ENCODE measurements around the gene UBL4A. TPM values are rescaled to one million over a fixed set of nuclear protein-coding genes. Genes with fewer than 3 reads are reported as not detected.
"Not testable (repeated sequence)": the region's sequence is repeated elsewhere in the genome, so short reads cannot be mapped to it uniquely, and the experiment has no call there.

UBL4A gene
- total and polyA plus RNA-seq, 4 donors, result 21.3 to 39.6 (median 30.6) TPM

DNA sequence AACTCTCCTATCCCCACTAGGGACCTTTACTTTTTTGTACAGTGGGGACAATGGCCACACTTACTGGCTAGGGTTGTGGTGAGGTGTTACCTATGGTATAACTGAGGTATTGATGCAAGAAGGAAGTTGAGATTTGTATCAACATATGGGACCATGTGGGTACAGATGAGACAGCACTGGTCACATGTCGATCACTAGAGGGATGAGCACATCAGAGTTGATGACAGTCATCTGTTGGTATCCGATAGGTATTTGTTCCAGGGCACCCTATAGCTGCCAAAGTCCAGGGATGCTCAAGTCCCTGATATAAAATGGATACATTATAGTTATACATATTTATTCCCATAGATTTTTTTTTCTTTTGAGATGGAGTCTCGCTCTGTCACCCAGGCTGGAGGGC, 16.6 kb upstream of the UBL4A start:
- Histone ChIP-seq H3K27ac (ENCODE audit: low read depth in 1 of 2, low read length in 1 of 2) (no peak overlapping the region), H3K27me3 (ENCODE audit: control insufficient read depth in 3 of 3, insufficient read depth in 3 of 3, low read length in 2 of 3) (peaks cover 0 to 3% (median 0%) of the 10 kb centered on the region in 3 donors), H3K4me3 (no peak overlapping the region), H3K4me1 (ENCODE audit: control insufficient read depth in 5 of 5, insufficient read depth in 5 of 5, low read length in 5 of 5) (no peaks in the 10 kb centered on the region), H3K9ac (ENCODE audit: insufficient read depth in 1 of 2, low read length in 2 of 2) (no peak overlapping the region), H3K36me3 (ENCODE audit: control insufficient read depth in 4 of 4, insufficient read depth in 4 of 4, low read length in 4 of 4) (peaks cover 0 to 8% (median 1%) of the 10 kb centered on the region in 4 donors), H3K9me3 (ENCODE audit: control insufficient read depth in 4 of 4, insufficient read depth in 3 of 4, low read length in 3 of 4) (peaks cover 0 to 6% (median 0%) of the 10 kb centered on the region in 4 donors)
- TF ChIP-seq, protein P1, sequence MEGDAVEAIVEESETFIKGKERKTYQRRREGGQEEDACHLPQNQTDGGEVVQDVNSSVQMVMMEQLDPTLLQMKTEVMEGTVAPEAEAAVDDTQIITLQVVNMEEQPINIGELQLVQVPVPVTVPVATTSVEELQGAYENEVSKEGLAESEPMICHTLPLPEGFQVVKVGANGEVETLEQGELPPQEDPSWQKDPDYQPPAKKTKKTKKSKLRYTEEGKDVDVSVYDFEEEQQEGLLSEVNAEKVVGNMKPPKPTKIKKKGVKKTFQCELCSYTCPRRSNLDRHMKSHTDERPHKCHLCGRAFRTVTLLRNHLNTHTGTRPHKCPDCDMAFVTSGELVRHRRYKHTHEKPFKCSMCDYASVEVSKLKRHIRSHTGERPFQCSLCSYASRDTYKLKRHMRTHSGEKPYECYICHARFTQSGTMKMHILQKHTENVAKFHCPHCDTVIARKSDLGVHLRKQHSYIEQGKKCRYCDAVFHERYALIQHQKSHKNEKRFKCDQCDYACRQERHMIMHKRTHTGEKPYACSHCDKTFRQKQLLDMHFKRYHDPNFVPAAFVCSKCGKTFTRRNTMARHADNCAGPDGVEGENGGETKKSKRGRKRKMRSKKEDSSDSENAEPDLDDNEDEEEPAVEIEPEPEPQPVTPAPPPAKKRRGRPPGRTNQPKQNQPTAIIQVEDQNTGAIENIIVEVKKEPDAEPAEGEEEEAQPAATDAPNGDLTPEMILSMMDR (IDR thresholded peaks at IDR 0.05; ENCODE audit: control extremely low read depth, extremely low read depth), result no peak
- DNase-seq, result no peak
- WGBS, 2 donors, result 82 to 87% methylated on average over 3 of the region's 3 CpGs
- ATAC-seq (ENCODE audit: insufficient read depth, low FRiP score), result no peak

DNA sequence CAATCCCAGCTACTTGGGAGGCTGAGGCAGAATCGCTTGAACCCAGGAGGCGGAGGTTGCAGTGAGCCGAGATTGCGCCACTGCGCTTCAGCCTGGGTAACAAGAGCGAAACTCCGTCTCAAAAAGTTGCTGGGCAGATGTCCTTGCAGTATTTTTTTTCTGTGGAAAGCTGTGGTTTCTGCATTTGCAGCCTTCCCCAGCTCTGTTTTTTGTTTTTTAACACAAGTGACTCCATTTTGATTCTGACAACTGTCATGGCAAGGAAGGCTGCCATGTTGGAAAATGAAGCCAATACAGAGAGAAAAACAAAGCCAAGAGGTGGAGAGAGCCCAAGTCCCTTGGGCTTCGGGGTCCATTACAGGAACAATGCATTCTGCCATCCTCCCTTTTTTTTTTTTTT, 15.7 kb upstream of the UBL4A start:
- no peak overlapping the region for H3K27ac ChIP-seq (ENCODE audit: low read depth in 1 of 2, low read length in 1 of 2)
- H3K9me3 ChIP-seq (ENCODE audit: control insufficient read depth in 4 of 4, insufficient read depth in 3 of 4, low read length in 3 of 4), result peaks cover 0 to 3% (median 0%) of the 10 kb centered on the region in 4 donors
- H3K36me3 ChIP-seq (ENCODE audit: control insufficient read depth in 4 of 4, insufficient read depth in 4 of 4, low read length in 4 of 4), result peaks cover 0 to 6% (median 0%) of the 10 kb centered on the region in 4 donors
- peaks cover 0 to 3% (median 0%) of the 10 kb centered on the region in 3 donors for H3K27me3 ChIP-seq (ENCODE audit: control insufficient read depth in 3 of 3, insufficient read depth in 3 of 3, low read length in 2 of 3)
- H3K4me1 ChIP-seq (ENCODE audit: control insufficient read depth in 5 of 5, insufficient read depth in 5 of 5, low read length in 5 of 5), result no peaks in the 10 kb centered on the region
- 79 to 88% methylated on average over 8 of the region's 8 CpGs for WGBS, 2 donors
- ATAC-seq (ENCODE audit: insufficient read depth, low FRiP score), result no peak
- DNase-seq, result no peak
- no peak overlapping the region for H3K4me3 ChIP-seq
- no peak overlapping the region for H3K9ac ChIP-seq (ENCODE audit: insufficient read depth in 1 of 2, low read length in 2 of 2)
- TF ChIP-seq, protein P1 (IDR thresholded peaks at IDR 0.05; ENCODE audit: control extremely low read depth, extremely low read depth), result no peak

DNA sequence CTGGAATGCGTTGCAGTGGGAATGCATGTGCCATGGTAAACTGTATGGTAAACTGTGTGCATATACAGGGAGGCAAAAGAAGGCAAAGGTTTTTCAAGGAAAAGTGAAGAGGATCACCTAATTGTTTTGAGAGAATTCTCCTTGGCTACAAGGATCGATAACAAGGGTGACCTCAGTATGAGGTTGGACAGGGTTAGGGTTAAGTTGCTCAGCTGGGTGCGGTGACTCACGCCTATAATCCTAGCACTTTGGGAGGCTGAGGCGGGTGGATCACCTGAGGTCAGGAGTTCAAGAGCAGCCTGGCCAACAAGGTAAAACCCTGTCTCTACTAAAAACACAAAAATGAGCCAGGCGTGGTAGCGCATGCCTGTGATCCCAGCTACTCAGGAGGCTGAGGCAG, 15.0 kb upstream of the UBL4A start:
- H3K4me3 ChIP-seq; ATAC-seq (ENCODE audit: insufficient read depth, low FRiP score); H3K9me3 ChIP-seq (ENCODE audit: control insufficient read depth in 4 of 4, insufficient read depth in 3 of 4, low read length in 3 of 4); H3K27me3 ChIP-seq (ENCODE audit: control insufficient read depth in 3 of 3, insufficient read depth in 3 of 3, low read length in 2 of 3); H3K9ac ChIP-seq (ENCODE audit: insufficient read depth in 1 of 2, low read length in 2 of 2); H3K36me3 ChIP-seq (ENCODE audit: control insufficient read depth in 4 of 4, insufficient read depth in 4 of 4, low read length in 4 of 4); DNase-seq; H3K4me1 ChIP-seq (ENCODE audit: control insufficient read depth in 5 of 5, insufficient read depth in 5 of 5, low read length in 5 of 5); H3K27ac ChIP-seq (ENCODE audit: low read depth in 1 of 2, low read length in 1 of 2): not testable (repeated sequence)
- 90 to 96% methylated on average over 7 of the region's 7 CpGs for WGBS, 2 donors

DNA sequence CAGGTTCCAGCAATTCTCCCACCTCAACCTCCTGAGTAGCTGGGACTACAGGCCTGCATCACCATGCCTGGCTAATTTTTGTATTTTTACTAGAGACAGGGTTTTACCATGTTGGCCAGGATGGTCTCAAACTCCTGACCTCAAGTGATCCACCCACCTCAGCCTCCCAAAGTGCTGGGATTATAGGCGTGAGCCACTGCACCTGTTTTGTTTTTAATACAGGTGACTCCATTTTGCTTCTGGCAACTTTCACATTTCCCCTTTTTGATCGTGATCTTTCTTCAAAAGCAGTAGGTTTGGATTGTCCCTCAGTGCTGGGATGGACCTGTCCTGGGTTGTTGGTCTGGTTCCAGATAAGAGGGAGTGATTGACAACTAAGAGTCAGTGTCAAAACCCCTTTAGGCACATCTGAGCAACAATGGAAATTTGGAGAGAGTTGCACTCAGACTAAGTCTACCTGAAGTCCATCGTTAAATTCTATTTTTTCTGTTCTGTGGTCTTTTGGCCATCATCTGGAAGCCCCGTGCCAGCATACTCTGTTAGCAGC, 10.2 kb upstream of the UBL4A start:
- WGBS, 2 donors, result 74 to 79% methylated on average over 4 of the region's 4 CpGs
- H3K4me3 ChIP-seq, result not testable (repeated sequence)

More for the DNA sequence above, 10.2 kb upstream of the UBL4A start:
- not testable (repeated sequence) for H3K36me3 ChIP-seq (ENCODE audit: control insufficient read depth in 4 of 4, insufficient read depth in 4 of 4, low read length in 4 of 4); H3K4me1 ChIP-seq (ENCODE audit: control insufficient read depth in 5 of 5, insufficient read depth in 5 of 5, low read length in 5 of 5); H3K27me3 ChIP-seq (ENCODE audit: control insufficient read depth in 3 of 3, insufficient read depth in 3 of 3, low read length in 2 of 3); DNase-seq; H3K27ac ChIP-seq (ENCODE audit: low read depth in 1 of 2, low read length in 1 of 2); H3K9me3 ChIP-seq (ENCODE audit: control insufficient read depth in 4 of 4, insufficient read depth in 3 of 4, low read length in 3 of 4); ATAC-seq (ENCODE audit: insufficient read depth, low FRiP score); H3K9ac ChIP-seq (ENCODE audit: insufficient read depth in 1 of 2, low read length in 2 of 2)
